Stimulated activated naive CD8-positive, alpha-beta T cell treated with anti-CD3 and anti-CD28 coated beads, Interleukin-15, Interleukin-2, amounts not matched to agents 100 ng/mL and 50 ng/mL, for 24 hours (primary cell): ENCODE data around the gene USP47.

Source experiments
- H3K27ac Mint-ChIP-seq: one replicate; pipeline ENCODE4 v1.8.0; 2021; ENCODE audit warnings: mild to moderate bottlenecking, mixed read lengths
- H3K27me3 Mint-ChIP-seq: one replicate; pipeline ENCODE4 v1.8.0; 2021; ENCODE audit warnings: mixed read lengths
- H3K36me3 Mint-ChIP-seq: one replicate; pipeline ENCODE4 v1.8.0; 2021; ENCODE audit warnings: low read depth, mixed read lengths
- H3K4me1 Mint-ChIP-seq: one replicate; pipeline ENCODE4 v1.8.0; 2021; ENCODE audit warnings: low read depth, mixed read lengths
- H3K4me3 Mint-ChIP-seq: one replicate; pipeline ENCODE4 v1.8.0; 2021; ENCODE audit warnings: mild to moderate bottlenecking, mixed read lengths
- H3K9me3 Mint-ChIP-seq: one replicate; pipeline ENCODE4 v1.8.0; 2021; ENCODE audit warnings: mixed read lengths

The USP47 gene

DNA sequence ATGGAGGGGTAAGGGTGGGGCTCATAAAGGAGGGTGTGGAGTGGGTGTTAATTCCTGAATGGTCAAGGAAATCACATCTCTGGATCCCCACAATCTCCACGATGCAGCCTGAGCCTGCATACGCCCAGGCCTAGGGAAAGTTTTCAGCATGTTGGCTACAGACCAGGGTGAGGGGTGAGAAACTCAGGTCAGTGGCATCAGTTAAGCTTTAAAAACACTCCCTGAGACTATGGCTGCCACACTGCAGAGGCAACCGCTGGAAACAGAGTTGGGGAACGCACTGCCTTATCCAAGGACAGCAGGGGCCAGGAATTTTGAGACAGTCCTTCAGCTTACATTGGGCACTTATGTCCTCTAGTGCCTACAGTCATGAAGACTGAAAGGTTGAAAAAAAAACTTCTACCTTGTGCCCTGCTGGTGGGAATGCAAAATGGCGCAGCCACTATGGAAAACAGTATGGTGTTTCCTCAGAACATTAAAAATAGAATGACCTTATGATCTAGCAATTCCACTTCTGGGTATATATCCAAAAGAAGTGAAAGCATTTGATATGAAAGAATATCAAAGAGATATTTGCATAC is 147.0 kb downstream of the USP47 start:
- peaks cover 4% of the 10 kb centered on the region for H3K4me1 Mint-ChIP-seq
- H3K27ac Mint-ChIP-seq, result no peak overlapping the region
- H3K4me3 Mint-ChIP-seq, result no peak overlapping the region
- no peaks in the 10 kb centered on the region for H3K36me3 Mint-ChIP-seq
- H3K9me3 Mint-ChIP-seq, result no peaks in the 10 kb centered on the region
- H3K27me3 Mint-ChIP-seq, result no peaks in the 10 kb centered on the region

DNA sequence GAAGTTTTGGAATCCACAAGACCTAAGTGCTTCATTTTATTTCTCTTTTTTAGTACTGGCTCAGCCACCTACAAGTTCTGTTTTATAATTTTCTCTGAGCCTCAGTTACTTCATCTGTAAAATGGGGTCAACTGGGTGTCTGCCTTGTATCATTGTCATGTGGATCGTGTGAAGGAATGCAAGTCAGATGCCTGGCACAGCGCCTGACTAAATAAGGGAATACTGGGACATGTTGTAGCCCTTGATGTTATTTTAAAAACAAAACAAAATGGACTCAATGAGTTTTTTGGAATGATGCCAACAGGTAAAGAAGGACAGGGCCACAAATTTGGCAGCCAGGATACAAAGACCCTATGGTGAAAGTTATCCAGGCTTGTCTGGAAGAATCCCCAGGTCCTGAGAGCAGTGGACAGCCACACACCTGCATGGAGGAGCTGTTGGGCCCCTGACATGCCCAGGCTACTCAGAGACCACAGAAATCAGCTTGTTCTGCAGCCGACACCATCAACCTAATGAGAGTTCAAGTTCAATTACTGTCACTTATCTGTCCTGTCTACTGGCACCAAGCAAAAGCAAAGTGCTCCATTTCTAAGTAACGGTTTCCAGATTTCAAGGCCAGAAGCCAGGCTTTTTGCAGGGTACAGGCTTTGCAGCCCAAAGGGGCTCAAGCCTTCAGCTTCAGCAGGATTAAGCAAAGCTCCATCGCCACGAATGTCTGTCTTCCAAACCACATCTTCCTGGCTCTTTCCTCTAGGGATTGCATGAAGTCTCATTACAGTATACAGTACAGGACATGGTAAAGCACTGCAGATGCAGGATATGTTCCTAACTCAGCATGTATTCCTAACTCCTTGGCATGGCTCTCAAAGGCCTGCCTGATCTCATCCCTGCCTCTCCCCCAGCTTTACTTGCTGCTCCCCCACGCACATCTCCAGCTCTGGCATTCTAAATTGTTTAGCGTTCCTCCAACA is 148.3 kb downstream of the USP47 start:
- Mint-ChIP-seq H3K4me3 (no peak overlapping the region), H3K27me3 (no peaks in the 10 kb centered on the region), H3K27ac (no peak overlapping the region), H3K4me1 (peaks cover 4% of the 10 kb centered on the region), H3K9me3 (no peaks in the 10 kb centered on the region), H3K36me3 (no peaks in the 10 kb centered on the region)

DNA sequence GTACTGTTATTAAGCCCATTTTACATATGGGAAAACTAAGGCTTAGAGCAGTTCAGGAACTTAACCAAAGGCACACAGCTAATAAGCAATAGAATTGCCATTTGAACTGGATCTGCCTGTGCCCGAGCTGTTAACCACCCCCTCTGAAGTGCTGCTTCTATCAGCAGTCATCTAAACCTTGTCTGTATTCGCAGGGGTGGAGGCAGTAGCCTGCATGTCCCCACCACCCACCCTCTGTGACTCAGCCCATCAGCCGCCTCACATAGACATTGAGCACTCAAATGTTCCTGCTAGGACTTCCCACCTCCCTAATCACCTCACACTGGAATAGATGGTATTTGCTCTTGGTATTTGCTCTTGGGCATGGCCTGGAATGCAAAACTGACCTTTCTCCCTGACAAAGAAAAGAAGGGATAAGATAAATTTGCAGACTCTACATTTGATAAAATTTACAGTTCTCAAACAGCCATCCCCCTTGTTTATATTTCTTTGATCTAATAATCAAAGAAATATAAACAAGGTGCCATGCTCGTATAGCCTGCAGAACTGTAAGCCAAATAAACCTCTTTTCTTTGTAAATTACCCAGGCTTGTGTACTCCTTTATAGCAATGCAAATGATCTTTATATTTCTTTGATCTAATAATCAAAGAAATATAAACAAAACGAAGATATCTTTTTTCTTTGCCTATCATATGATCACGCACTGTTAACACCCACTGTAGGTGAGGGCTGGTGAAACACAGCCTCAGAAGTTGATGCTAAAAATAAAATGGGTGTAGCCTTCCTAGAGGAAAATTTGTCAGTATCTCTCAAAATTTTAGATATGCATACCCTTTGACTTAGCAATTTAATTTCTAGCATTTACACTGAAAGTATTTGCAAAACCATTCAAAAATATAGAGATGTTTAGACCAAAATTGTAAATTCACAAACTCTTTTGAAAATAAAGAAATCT is 150.8 kb downstream of the USP47 start:
- no peak overlapping the region for H3K27ac Mint-ChIP-seq
- no peaks in the 10 kb centered on the region for H3K36me3 Mint-ChIP-seq
- peaks cover 1% of the 10 kb centered on the region for H3K4me1 Mint-ChIP-seq
- H3K9me3 Mint-ChIP-seq, result no peaks in the 10 kb centered on the region
- peaks cover 6% of the 10 kb centered on the region for H3K27me3 Mint-ChIP-seq
- no peak overlapping the region for H3K4me3 Mint-ChIP-seq

DNA sequence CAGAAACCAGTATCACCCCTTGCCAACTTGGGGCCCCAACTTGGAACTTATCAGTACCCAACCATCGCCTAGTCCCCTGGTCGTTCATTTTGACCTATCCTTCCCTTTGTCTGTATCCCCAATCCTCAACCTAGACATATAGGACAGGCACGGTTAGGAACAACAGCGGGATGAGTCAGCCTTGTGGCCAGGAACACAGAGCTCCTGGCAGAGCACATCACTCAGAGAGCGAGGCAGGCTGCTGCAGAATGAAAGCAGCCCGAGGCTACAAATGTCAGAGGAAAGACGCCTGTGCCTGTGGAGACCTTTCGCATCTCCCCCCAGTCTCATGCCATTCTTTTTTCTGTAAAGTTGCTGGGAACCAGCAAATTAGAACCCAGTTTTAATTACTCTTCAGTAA is 152.1 kb downstream of the USP47 start:
- peaks cover 6% of the 10 kb centered on the region for H3K27me3 Mint-ChIP-seq

DNA sequence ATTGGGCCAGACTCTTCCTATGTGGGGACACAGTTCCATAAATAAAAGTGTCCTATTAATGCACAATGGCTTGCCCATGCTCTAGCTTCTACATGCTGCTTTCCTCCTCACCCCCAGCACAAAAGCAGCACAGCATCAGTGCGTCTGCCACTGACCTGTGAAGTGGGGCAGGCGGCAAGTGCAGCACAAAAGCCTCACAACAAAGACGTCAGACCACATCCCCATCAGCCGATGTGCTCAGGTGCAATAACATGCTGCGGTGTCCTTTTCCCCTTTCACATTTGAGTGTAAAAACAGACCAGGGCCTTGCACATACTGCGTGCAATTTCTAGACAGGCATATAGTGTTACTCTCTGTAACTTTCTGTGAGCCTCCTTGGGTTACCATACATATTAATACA is 153.8 kb downstream of the USP47 start:
- H3K36me3 Mint-ChIP-seq, result no peaks in the 10 kb centered on the region
- no peak overlapping the region for H3K27ac Mint-ChIP-seq
- no peak overlapping the region for H3K4me3 Mint-ChIP-seq
- H3K27me3 Mint-ChIP-seq, result peaks cover 6% of the 10 kb centered on the region
- no peaks in the 10 kb centered on the region for H3K9me3 Mint-ChIP-seq
- peaks cover 12% of the 10 kb centered on the region for H3K4me1 Mint-ChIP-seq

More for the DNA sequence above, 152.1 kb downstream of the USP47 start:
- Mint-ChIP-seq H3K4me1 (peaks cover 9% of the 10 kb centered on the region), H3K36me3 (no peaks in the 10 kb centered on the region), H3K27ac (no peak overlapping the region), H3K9me3 (no peaks in the 10 kb centered on the region), H3K4me3 (no peak overlapping the region)

DNA sequence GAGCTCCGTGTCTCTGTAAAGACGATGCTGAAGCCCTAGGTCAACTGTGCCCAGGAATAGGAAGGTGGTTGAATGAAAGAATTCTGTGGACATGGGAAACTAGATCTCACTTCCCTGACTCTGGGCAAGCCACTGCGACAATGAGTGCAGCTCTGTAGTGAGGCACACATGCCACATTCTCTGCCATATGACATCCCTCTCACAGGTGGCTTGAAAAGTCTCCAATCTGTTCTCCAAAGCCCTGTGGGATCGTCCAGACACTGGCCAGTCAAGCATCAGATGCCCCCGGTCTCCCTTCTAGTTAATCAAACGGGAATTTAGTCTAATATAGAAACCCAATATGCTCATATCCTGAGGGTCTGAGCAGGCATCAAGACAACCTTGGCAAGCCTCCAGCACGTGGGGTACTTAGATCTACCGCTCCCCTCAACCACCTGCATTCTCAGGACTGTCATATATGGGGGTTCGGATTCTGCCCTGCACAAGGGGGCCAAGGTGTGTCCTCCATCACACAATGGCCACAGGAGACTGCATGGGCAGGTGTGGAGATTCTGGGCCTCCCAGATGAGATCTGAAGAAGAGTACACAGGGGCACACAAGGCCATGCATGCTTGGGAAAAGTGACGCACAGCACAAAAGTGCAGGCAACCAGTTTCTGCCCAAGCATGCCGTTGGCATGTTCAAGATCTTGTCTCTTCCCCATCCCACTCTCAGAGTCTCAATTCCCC is 154.7 kb downstream of the USP47 start:
- no peaks in the 10 kb centered on the region for H3K36me3 Mint-ChIP-seq
- no peaks in the 10 kb centered on the region for H3K9me3 Mint-ChIP-seq
- no peak overlapping the region for H3K4me3 Mint-ChIP-seq
- peaks cover 8% of the 10 kb centered on the region for H3K27me3 Mint-ChIP-seq
- H3K27ac Mint-ChIP-seq, result no peak overlapping the region
- H3K4me1 Mint-ChIP-seq, result peaks cover 12% of the 10 kb centered on the region

DNA sequence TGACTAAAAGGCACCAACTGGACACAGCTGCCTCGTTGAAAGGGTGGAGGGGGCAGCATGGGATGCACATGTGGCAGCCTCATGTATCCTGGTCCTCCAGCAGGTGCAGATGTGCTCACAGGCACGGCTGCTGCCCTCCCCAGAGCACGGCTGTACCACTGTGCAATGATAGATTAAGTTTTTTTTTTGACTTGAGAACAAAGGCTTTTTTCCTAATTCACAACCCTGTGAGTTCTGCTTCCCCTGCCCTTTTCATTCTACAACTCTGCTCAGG is 155.2 kb downstream of the USP47 start:
- Mint-ChIP-seq H3K4me1 (peaks cover 12% of the 10 kb centered on the region), H3K36me3 (no peaks in the 10 kb centered on the region), H3K9me3 (no peaks in the 10 kb centered on the region), H3K4me3 (no peak overlapping the region), H3K27ac (no peak overlapping the region), H3K27me3 (peaks cover 10% of the 10 kb centered on the region)

DNA sequence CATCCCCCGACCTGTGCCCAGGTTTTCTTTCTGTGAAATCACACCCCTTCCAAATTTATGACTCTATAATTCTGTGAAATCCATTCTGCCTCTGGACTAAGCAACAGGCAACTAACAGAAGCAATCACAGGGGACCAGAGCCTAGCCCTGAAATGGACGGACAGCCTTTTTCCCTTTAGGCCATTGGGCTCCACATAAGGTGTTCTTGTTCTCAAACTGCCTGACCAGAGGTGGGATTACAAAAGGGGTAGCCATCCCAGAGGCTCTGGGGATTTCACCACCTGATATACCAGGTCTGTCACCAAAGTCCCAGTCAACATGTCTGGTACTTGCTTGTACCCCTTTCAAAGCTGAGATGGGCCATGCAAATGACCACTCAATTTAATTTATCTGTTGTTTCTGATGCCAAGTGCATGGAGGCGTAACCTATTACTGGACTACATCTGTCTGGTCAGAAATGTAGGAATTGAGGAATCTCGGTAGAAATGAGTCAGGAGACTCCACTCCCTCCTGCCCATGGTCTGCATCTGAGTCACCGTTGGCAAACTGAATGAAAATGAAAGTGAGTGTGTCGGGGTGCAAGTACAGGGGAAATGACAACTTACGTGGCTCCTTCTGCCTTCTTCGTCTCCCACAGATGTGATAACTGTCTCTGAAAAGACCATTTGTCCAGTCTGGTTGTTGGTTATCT is 156.5 kb downstream of the USP47 start:
- Mint-ChIP-seq H3K4me3 (peak overlapping the region; percentile 42), H3K27ac (no peak overlapping the region), H3K4me1 (peaks cover 12% of the 10 kb centered on the region), H3K36me3 (no peaks in the 10 kb centered on the region), H3K9me3 (no peaks in the 10 kb centered on the region), H3K27me3 (peaks cover 20% of the 10 kb centered on the region)

DNA sequence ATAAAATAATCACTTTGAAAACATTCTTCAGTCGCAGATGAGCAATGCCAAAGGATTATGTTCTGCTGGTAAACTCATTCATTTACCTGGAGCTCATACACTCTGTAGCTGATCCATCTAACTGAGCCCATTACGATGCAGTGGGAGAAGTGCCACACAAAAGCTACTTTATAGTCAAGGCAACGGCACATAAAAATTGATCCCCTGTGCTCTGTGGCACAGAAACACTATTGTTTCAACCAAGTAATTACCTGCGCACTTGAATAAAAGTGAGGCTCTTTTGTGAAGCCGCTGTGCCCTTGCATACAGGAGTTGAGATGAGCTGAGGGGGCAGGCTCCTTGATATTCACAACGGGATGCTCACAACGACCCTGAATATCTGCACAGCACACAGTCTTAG is 159.4 kb downstream of the USP47 start:
- no peak overlapping the region for H3K27ac Mint-ChIP-seq
- H3K9me3 Mint-ChIP-seq, result no peaks in the 10 kb centered on the region
- H3K27me3 Mint-ChIP-seq, result peaks cover 41% of the 10 kb centered on the region
- peaks cover 12% of the 10 kb centered on the region for H3K4me1 Mint-ChIP-seq
- no peak overlapping the region for H3K4me3 Mint-ChIP-seq
- H3K36me3 Mint-ChIP-seq, result no peaks in the 10 kb centered on the region

DNA sequence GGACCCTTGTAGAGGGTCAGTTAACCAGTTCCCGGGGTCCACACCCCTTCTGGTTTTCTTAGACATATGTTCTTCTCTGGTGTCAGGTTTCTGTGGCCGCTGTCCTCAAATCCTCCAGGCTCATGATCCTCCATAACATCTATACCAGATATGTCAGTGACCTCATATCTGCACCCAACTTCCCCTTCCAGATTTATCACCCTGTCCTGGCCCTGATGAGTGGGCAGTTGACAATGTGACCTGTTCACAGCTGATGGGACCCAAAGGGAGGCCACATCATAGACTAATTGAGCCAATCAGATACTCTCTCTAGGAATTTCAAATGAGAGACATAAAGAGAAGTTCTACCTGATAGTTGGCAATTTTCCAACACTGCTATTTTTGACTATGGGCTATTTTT is 161.6 kb downstream of the USP47 start:
- no peaks in the 10 kb centered on the region for H3K9me3 Mint-ChIP-seq
- H3K27me3 Mint-ChIP-seq, result peaks cover 56% of the 10 kb centered on the region
- H3K4me3 Mint-ChIP-seq, result no peak overlapping the region
- H3K4me1 Mint-ChIP-seq, result peaks cover 16% of the 10 kb centered on the region
- H3K36me3 Mint-ChIP-seq, result no peaks in the 10 kb centered on the region
- H3K27ac Mint-ChIP-seq, result no peak overlapping the region

DNA sequence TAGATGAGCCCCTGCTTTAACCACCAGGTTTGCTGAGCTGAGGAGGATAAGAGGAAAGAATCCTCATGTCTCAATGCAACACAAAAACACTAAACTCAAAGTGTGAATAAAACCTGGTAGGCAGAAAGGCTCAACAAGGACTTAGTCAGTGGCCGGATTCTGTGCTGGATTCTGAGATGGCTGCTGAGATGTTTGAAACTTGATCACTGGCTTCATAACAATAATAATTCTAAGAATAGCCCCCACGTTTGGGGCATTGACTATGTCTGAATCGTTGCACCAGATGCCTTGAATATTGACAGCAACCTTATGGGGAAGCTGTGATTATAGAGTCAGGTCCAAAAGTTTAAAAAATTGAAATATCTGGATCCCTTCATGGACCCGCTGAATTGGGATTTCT is 162.0 kb downstream of the USP47 start:
- Mint-ChIP-seq H3K9me3 (no peaks in the 10 kb centered on the region), H3K4me1 (peaks cover 12% of the 10 kb centered on the region), H3K4me3 (no peak overlapping the region), H3K36me3 (no peaks in the 10 kb centered on the region), H3K27ac (no peak overlapping the region), H3K27me3 (peaks cover 57% of the 10 kb centered on the region)

DNA sequence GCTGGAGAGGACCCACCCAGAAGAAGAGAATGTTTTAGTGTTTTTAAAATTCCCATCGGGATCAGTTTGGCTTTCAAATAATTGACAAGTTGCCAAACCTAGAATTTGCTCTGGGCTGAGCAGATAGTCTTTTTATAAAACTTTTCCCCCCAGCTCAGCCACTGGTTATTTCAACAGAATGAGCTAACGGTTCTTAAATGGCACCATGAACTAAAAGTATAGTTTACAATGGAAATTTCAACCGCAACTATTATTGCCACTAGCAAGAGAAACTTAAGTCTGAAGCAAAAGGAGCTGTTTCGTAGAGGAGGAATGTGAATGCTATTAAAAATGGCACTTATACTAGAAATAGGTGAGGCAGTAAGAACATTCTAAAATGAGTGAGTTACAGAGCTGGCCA is 163.3 kb downstream of the USP47 start:
- H3K4me1 Mint-ChIP-seq, result peaks cover 13% of the 10 kb centered on the region
- H3K27ac Mint-ChIP-seq, result no peak overlapping the region
- H3K4me3 Mint-ChIP-seq, result no peak overlapping the region
- H3K36me3 Mint-ChIP-seq, result no peaks in the 10 kb centered on the region
- H3K9me3 Mint-ChIP-seq, result no peaks in the 10 kb centered on the region
- H3K27me3 Mint-ChIP-seq, result peaks cover 65% of the 10 kb centered on the region

DNA sequence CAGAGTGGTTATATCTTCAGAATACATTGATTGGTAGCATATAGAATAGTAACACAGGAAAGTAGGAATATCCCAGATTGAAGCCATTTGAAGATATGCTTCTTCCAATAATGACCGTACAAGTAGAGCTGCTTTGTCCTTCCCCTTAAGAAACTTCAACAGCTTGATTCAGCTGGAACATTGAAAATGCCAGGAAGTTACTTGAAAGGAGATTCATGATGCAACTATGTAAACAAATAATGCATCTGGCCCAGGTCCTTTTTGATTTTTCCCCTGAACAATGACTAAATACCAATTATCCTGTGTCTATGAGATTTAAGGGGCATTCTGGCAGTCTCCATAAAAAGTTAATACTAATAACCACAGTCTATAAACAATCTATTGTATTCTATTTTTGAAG is 163.7 kb downstream of the USP47 start:
- Mint-ChIP-seq H3K4me3 (no peak overlapping the region), H3K9me3 (no peaks in the 10 kb centered on the region), H3K4me1 (peaks cover 13% of the 10 kb centered on the region), H3K27me3 (peaks cover 69% of the 10 kb centered on the region), H3K27ac (no peak overlapping the region), H3K36me3 (no peaks in the 10 kb centered on the region)
